Activated B cell treated with CpG ODN at 0.5 μM for 24 hours (primary cell): ENCODE measurements around the gene OR1E2. TPM values are rescaled to one million over a fixed set of nuclear protein-coding genes. Genes with fewer than 3 reads are reported as not detected.
"Not testable (repeated sequence)": the region's sequence is repeated elsewhere in the genome, so short reads cannot be mapped to it uniquely, and the experiment has no call there.

Experiments used
- ATAC-seq: fragments of 200-7000 bp; cut with Tn5 transposase; one replicate; pipeline ENCODE4 v1.10.0; 2021; ENCODE audit warnings: low read depth, mild to moderate bottlenecking, moderate library complexity
- CTCF ChIA-PET: fragments of 350-600 bp; sonication (Branson Sonifier 250); formaldehyde crosslinking; loops from one replicate; lab custom pipeline; 2021; ENCODE audit warnings: antibody characterized with exemption; lab: Charles Lee
- POLR2A ChIA-PET: fragments of 350-600 bp; sonication (Branson Sonifier 250); formaldehyde crosslinking; loops from one replicate; lab custom pipeline; 2021; ENCODE audit warnings: antibody characterized with exemption; lab: Charles Lee
- DNase-seq: peaks from one replicate; pipeline ENCODE4 v3.0.0; 2022
- H3K27ac Mint-ChIP-seq: one replicate; pipeline ENCODE4 v1.8.0; 2020; ENCODE audit warnings: mixed read lengths
- H3K27me3 Mint-ChIP-seq: one replicate; pipeline ENCODE4 v1.8.0; 2021; ENCODE audit warnings: mixed read lengths
- H3K36me3 Mint-ChIP-seq: one replicate; pipeline ENCODE4 v1.8.0; 2021; ENCODE audit warnings: low read depth, mixed read lengths
- H3K4me1 Mint-ChIP-seq: one replicate; pipeline ENCODE4 v1.8.0; 2021; ENCODE audit warnings: mixed read lengths
- H3K4me3 Mint-ChIP-seq: one replicate; pipeline ENCODE4 v1.8.0; 2020; ENCODE audit warnings: mild to moderate bottlenecking, mixed read lengths
- H3K9me3 Mint-ChIP-seq: one replicate; pipeline ENCODE4 v1.8.0; 2020; ENCODE audit warnings: mixed read lengths
- intact Hi-C: fragments of 100-400 bp; cut with micrococcal nuclease; formaldehyde crosslinking; loops from one replicate; pipeline ENCODE4 v1.15.1; 2024
- total RNA-seq: library from RNA; stranded (reverse); gene quantifications from 2 replicates; pipeline ENCODE4 v1.2.3, GENCODE V29; 2022
- TF ChIP-seq, protein P1 (sequence below): fragments of 200-600 bp; IDR thresholded peaks from one replicate; pipeline ENCODE4 v1.8.0; 2022; ENCODE audit warnings: antibody characterized with exemption, mild to moderate bottlenecking

OR1E2 gene
- total RNA-seq, 1 donor from 2014 or later = not detected

DNA sequence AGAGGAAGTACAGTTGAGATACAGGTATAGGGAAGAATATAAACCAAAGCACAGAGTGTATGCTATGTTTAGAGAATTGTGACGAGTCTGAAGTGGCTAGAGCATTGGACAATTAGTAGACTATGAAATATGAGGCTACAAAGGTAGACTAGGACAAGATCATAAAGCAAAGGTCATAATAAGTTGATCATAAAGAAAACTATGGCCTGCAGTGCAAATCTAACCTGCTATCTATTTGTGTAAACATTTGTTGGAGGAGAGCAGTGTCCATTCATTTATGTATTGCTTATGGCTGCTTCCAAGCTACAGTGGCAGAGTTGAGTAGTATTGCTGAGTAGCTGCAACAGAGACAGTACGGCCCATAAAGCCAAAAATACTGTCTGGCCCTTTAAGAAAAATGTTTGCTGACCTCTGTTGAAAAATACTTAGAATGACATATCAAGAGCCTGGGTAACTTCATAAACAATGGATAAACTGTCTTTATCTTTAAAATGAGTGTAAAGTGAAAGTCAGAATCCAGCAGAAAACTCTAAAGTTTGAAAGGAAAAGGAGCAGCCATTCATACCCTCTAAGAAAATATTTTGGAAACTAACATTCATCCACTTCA lies 14.5 kb upstream of the OR1E2 start:
- Mint-ChIP-seq H3K9me3 (no peaks in the 10 kb centered on the region), H3K4me3 (no peak overlapping the region), H3K36me3 (no peaks in the 10 kb centered on the region), H3K27me3 (peaks cover 14% of the 10 kb centered on the region), H3K27ac (no peak overlapping the region), H3K4me1 (no peaks in the 10 kb centered on the region)
- TF ChIP-seq, protein P1, sequence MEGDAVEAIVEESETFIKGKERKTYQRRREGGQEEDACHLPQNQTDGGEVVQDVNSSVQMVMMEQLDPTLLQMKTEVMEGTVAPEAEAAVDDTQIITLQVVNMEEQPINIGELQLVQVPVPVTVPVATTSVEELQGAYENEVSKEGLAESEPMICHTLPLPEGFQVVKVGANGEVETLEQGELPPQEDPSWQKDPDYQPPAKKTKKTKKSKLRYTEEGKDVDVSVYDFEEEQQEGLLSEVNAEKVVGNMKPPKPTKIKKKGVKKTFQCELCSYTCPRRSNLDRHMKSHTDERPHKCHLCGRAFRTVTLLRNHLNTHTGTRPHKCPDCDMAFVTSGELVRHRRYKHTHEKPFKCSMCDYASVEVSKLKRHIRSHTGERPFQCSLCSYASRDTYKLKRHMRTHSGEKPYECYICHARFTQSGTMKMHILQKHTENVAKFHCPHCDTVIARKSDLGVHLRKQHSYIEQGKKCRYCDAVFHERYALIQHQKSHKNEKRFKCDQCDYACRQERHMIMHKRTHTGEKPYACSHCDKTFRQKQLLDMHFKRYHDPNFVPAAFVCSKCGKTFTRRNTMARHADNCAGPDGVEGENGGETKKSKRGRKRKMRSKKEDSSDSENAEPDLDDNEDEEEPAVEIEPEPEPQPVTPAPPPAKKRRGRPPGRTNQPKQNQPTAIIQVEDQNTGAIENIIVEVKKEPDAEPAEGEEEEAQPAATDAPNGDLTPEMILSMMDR = no peak
- no peak for DNase-seq
- CTCF ChIA-PET = no interaction called here
- ATAC-seq = no peak
- intact Hi-C loops = no loop called here
- POLR2A ChIA-PET = no interaction called here

DNA sequence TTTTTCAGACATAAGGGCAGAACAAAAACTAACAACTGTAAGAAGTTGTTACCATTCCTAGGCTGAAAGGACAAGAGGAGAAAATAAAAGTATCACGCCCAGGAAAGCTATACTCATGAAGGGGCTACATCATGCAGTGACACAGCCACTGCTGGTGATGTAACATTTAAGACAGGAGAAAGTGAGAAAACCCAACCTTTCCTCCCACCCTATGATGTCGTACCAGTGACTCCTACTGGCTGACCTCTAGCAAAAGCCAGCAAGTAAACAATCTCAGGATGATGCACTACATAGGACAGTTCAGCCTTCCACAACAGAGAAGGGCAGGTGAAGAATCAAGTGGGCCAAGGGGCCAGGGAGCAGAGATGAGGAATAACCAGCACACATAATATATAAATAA lies 14.0 kb upstream of the OR1E2 start:
- H3K4me3 Mint-ChIP-seq = no peak overlapping the region
- no peaks in the 10 kb centered on the region for H3K36me3 Mint-ChIP-seq
- DNase-seq (no peak), ATAC-seq (no peak)
- H3K4me1 Mint-ChIP-seq = no peaks in the 10 kb centered on the region
- intact Hi-C loops = no loop called here
- TF ChIP-seq, protein P1 = no peak
- H3K27ac Mint-ChIP-seq = no peak overlapping the region
- CTCF ChIA-PET = no interaction called here
- no peaks in the 10 kb centered on the region for H3K9me3 Mint-ChIP-seq
- POLR2A ChIA-PET = no interaction called here
- peaks cover 15% of the 10 kb centered on the region for H3K27me3 Mint-ChIP-seq

DNA sequence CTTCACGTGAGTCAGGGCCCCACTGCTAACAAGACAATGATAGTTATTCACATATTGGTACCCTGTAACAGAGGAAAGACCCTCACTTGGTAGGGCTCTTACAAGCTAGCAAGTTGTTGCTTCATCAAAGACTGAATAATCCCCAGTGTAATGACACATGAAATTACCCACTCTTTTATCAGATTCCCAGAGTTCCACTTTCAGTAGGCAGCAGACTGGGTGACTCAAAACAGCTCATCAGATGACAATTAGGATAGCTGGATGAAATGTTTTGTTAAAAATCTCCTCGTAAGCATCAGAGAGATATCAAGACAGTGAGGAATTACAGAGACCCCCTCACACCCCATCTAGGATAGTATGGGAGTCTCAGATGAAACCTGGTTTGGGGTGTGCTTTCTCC lies 6.8 kb upstream of the OR1E2 start:
- no peak overlapping the region for H3K4me3 Mint-ChIP-seq
- no peaks in the 10 kb centered on the region for H3K36me3 Mint-ChIP-seq
- intact Hi-C loops = no loop called here
- ATAC-seq (no peak), DNase-seq (no peak)
- H3K27ac Mint-ChIP-seq = no peak overlapping the region
- H3K9me3 Mint-ChIP-seq = no peaks in the 10 kb centered on the region
- H3K4me1 Mint-ChIP-seq = no peaks in the 10 kb centered on the region
- CTCF ChIA-PET = no interaction called here
- peaks cover 13% of the 10 kb centered on the region for H3K27me3 Mint-ChIP-seq
- TF ChIP-seq, protein P1 = no peak
- POLR2A ChIA-PET = no interaction called here

DNA sequence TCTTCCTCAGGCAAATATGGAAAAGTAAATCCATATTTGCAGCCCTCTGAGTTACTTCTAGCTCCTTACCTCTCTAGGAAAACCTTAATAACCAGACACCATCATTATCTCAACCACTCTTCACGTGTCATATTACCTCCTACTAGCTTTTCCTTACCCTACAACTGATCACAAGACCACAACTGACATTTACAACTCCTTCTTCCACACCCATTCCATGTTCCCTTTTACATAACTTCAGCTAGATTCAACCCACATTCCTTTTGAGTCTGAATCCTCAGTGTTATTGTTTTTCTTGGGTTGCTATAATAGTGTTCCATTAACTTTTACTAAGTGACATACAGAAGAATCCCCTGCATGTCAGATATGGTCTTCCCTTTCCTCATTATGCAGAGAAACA lies 4.7 kb upstream of the OR1E2 start:
- H3K9me3 Mint-ChIP-seq = no peaks in the 10 kb centered on the region
- intact Hi-C loops = no loop called here
- no peaks in the 10 kb centered on the region for H3K36me3 Mint-ChIP-seq

DNA sequence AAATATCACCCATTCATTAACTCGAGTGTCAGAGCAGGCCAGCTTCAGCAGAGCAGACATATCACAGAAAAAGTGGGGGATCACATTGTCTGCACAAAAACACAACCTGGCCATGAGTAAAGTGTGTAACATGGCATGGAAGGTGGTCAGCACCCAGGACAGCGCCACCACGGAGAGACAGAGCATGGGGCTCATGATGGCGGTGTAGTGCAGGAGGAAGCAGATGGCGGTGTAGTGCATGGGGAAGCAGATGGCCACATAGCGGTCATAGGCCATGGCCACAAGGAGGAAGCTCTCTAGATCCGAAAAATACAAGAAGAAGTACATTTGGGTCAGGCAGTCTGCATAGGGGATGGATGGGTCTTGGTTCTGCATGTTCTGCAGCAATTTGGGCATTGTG lies 426 bp downstream of the OR1E2 start:
- peaks cover 17% of the 10 kb centered on the region for H3K27me3 Mint-ChIP-seq
- CTCF ChIA-PET = not testable (repeated sequence)

More for the DNA sequence above, 4.7 kb upstream of the OR1E2 start:
- TF ChIP-seq, protein P1 = no peak
- no peak for ATAC-seq
- DNase-seq = no peak
- peaks cover 14% of the 10 kb centered on the region for H3K27me3 Mint-ChIP-seq
- ChIA-PET POLR2A (no interaction called here), CTCF (no interaction called here)
- no peak overlapping the region for H3K27ac Mint-ChIP-seq
- H3K4me3 Mint-ChIP-seq = no peak overlapping the region
- H3K4me1 Mint-ChIP-seq = no peaks in the 10 kb centered on the region

DNA sequence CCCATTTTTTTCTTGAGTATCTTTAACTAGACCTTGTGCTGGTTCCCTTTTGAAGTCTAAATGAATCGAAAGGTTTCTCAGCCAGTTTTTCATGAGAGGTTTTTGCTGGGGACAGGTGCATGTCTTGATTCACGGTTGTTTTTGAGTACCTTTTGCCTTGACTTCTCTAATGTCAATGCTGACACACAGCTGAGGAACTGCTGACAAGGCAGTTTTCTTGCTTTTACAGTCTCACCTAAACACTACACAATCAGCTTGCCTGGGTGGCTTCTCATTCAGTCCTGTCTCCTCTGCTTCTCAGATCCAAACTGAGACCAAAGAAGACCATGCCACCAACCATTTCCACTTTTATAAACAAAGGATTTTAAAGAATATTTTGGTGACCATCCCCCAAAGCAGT lies 15.4 kb downstream of the OR1E2 start:
- Mint-ChIP-seq H3K9me3 (no peaks in the 10 kb centered on the region), H3K4me1 (no peaks in the 10 kb centered on the region), H3K4me3 (no peak overlapping the region), H3K36me3 (no peaks in the 10 kb centered on the region), H3K27me3 (peaks cover 29% of the 10 kb centered on the region), H3K27ac (no peak overlapping the region)
- ChIA-PET POLR2A (no interaction called here), CTCF (no interaction called here)
- DNase-seq (no peak), ATAC-seq (no peak)
- intact Hi-C loops = no loop called here
- TF ChIP-seq, protein P1 = no peak

More for the DNA sequence above, 426 bp downstream of the OR1E2 start:
- H3K4me3 Mint-ChIP-seq, ATAC-seq, DNase-seq, POLR2A ChIA-PET, H3K9me3 Mint-ChIP-seq, H3K27ac Mint-ChIP-seq, intact Hi-C loops, H3K36me3 Mint-ChIP-seq, H3K4me1 Mint-ChIP-seq: not testable (repeated sequence)
